GM23338 (cell line): ENCODE data around the gene SLC9A8. TPM values are rescaled to one million over a fixed set of nuclear protein-coding genes. Genes with fewer than 3 reads are reported as not detected.
"Not testable (repeated sequence)": the region's sequence is repeated elsewhere in the genome, so short reads cannot be mapped to it uniquely, and the experiment has no call there.

Experiments
- ATAC-seq: fragments of 200-7000 bp; cut with Tn5 transposase; 3 replicates; pipeline ENCODE4 v1.9.1; 2020
- DNase-seq: peaks from one replicate; pipeline ENCODE4 v3.0.0-alpha.2; 2015; ENCODE audit warnings: low spot score
- H2AFZ ChIP-seq: fragments of 200-600 bp; sonication (generic); 2 replicates; pipeline ENCODE4 v1.8.0; 2016; ENCODE audit warnings: antibody characterized with exemption, mild to moderate bottlenecking, moderate library complexity
- H3F3A ChIP-seq: fragments of 200-600 bp; sonication (generic); replicated peaks from 2 replicates; pipeline ENCODE4 v1.8.0; 2017; ENCODE audit warnings: antibody characterized with exemption, mixed run types, low read depth
- H3K27ac ChIP-seq: fragments of 200-600 bp; sonication (generic); 2 replicates; pipeline ENCODE4 v1.6.1; 2016; ENCODE audit warnings: low read depth
- H3K27me3 ChIP-seq: fragments of 200-600 bp; sonication (generic); 2 replicates; pipeline ENCODE4 v1.8.0; 2016; ENCODE audit warnings: mild to moderate bottlenecking, mixed run types, moderate library complexity; ENCODE audit not compliant: insufficient read depth
- H3K36me3 ChIP-seq: fragments of 200-600 bp; sonication (generic); 2 replicates; pipeline ENCODE4 v1.8.0; 2016; ENCODE audit warnings: mild to moderate bottlenecking; ENCODE audit not compliant: insufficient read depth
- H3K4me1 ChIP-seq: fragments of 200-600 bp; sonication (generic); 2 replicates; pipeline ENCODE4 v1.8.0; 2016; ENCODE audit warnings: mild to moderate bottlenecking, moderate library complexity; ENCODE audit not compliant: insufficient read depth
- H3K4me2 ChIP-seq: fragments of 200-600 bp; sonication (generic); 2 replicates; pipeline ENCODE4 v1.7.1; 2017; ENCODE audit warnings: mixed run types
- H3K4me3 ChIP-seq: fragments of 200-600 bp; sonication (generic); 2 replicates; pipeline ENCODE4 v1.6.1; 2016; ENCODE audit warnings: mixed run types
- H3K79me2 ChIP-seq: fragments of 200-600 bp; sonication (generic); replicated peaks from 2 replicates; pipeline ENCODE4 v1.8.0; 2017; ENCODE audit warnings: mild to moderate bottlenecking; ENCODE audit not compliant: insufficient read depth
- H3K9me2 ChIP-seq: fragments of 200-600 bp; sonication (generic); 2 replicates; pipeline ENCODE4 v1.8.0; 2017; ENCODE audit not compliant: insufficient read depth
- H4K20me1 ChIP-seq: fragments of 200-600 bp; sonication (generic); replicated peaks from 2 replicates; pipeline ENCODE4 v1.8.0; 2017; ENCODE audit warnings: mild to moderate bottlenecking; ENCODE audit not compliant: insufficient read depth
- H3K27ac Mint-ChIP-seq: 2 replicates; pipeline ENCODE4 v1.8.0; 2020; ENCODE audit warnings: inconsistent platforms, mild to moderate bottlenecking, moderate library complexity, mixed read lengths
- H3K27me3 Mint-ChIP-seq: 3 replicates; pipeline ENCODE4 v1.8.0; 2022; ENCODE audit warnings: low read depth, mild to moderate bottlenecking, moderate library complexity, mixed read lengths, inconsistent platforms; ENCODE audit not compliant: insufficient read depth, poor library complexity
- H3K36me3 Mint-ChIP-seq: 3 replicates; pipeline ENCODE4 v1.8.0; 2021; ENCODE audit warnings: low read depth, mild to moderate bottlenecking, inconsistent platforms, moderate library complexity, mixed read lengths
- H3K4me1 Mint-ChIP-seq: 3 replicates; pipeline ENCODE4 v1.8.0; 2020; ENCODE audit warnings: mild to moderate bottlenecking, inconsistent platforms, mixed read lengths
- H3K4me3 Mint-ChIP-seq: 3 replicates; pipeline ENCODE4 v1.8.0; 2021; ENCODE audit warnings: moderate library complexity, mild to moderate bottlenecking, inconsistent platforms, mixed read lengths
- H3K9me3 Mint-ChIP-seq: 3 replicates; pipeline ENCODE4 v1.8.0; 2020; ENCODE audit warnings: moderate library complexity, mild to moderate bottlenecking, inconsistent platforms, mixed read lengths
- CREB1 ChIP-seq: fragments of 250-450 bp; sonication (Bioruptor Pico); IDR thresholded peaks from 2 replicates; pipeline ENCODE4 v1.5.0; 2020; ENCODE audit warnings: low read depth, mild to moderate bottlenecking, moderate library complexity
- CTCF ChIP-seq, 2 experiments: fragments of 200-600 bp in 1 of 2; sonication (generic) in 1 of 2; conservative IDR thresholded peaks; 2 replicates each; pipeline versions ENCODE4 v1.5.1 to v1.6.1; 2016 to 2017; ENCODE audit warnings: antibody characterized with exemption in 2 of 2, low read depth in 2 of 2, mild to moderate bottlenecking in 2 of 2, moderate library complexity in 1 of 2
- ETS1 ChIP-seq: IDR thresholded peaks from 2 replicates; pipeline ENCODE4 v1.6.1; 2016; ENCODE audit warnings: antibody characterized with exemption
- EZH2 ChIP-seq: fragments of 200-600 bp; sonication (generic); IDR thresholded peaks from one replicate; pipeline ENCODE4 v1.8.0; 2017; ENCODE audit warnings: antibody characterized with exemption, mild to moderate bottlenecking, low read depth; ENCODE audit not compliant: unreplicated experiment
- EZH2phosphoT487 ChIP-seq: fragments of 200-600 bp; sonication (generic); IDR thresholded peaks from one replicate; pipeline ENCODE4 v1.8.1; 2018; ENCODE audit warnings: antibody characterized with exemption; ENCODE audit not compliant: unreplicated experiment
- JUNB ChIP-seq: IDR thresholded peaks from one replicate; pipeline ENCODE4 v1.6.1; 2016; ENCODE audit warnings: antibody characterized with exemption; ENCODE audit not compliant: unreplicated experiment
- NANOG ChIP-seq: IDR thresholded peaks from 2 replicates; pipeline ENCODE4 v1.6.1; 2016; ENCODE audit warnings: antibody characterized with exemption, borderline replicate concordance
- POLR2AphosphoS5 ChIP-seq: IDR thresholded peaks from 2 replicates; pipeline ENCODE4 v1.6.1; 2016; ENCODE audit warnings: antibody characterized with exemption, low read depth
- REST ChIP-seq: IDR thresholded peaks from one replicate; pipeline ENCODE4 v1.6.1; 2018; ENCODE audit warnings: antibody characterized with exemption; ENCODE audit not compliant: unreplicated experiment
- STAT1 ChIP-seq: IDR thresholded peaks from one replicate; pipeline ENCODE4 v1.6.1; 2016; ENCODE audit warnings: antibody characterized with exemption; ENCODE audit not compliant: unreplicated experiment
- ZNF114 ChIP-seq: fragments of 250-450 bp; sonication (Bioruptor Pico); IDR thresholded peaks from 2 replicates; pipeline ENCODE4 v1.5.0; 2020; ENCODE audit warnings: mild to moderate bottlenecking, moderate library complexity
- polyA plus RNA-seq: library from polyadenylated mRNA; unstranded; fragments of >200 nt; fragmentation: Nextera tagmentation; extraction: Ambion mirVana; gene quantifications from 2 replicates; pipeline ENCODE4 v1.2.1, GENCODE V29; 2016
- total RNA-seq: library from RNA; depleted of rRNA; stranded (reverse); fragments of >200 nt; shearing (Covaris generic); gene quantifications from 2 replicates; pipeline ENCODE4 v1.2.3, GENCODE V29; 2014

The SLC9A8 gene
- total and polyA plus RNA-seq, 2 experiments from 2014 or later, result 2.6 to 6.4 TPM

DNA sequence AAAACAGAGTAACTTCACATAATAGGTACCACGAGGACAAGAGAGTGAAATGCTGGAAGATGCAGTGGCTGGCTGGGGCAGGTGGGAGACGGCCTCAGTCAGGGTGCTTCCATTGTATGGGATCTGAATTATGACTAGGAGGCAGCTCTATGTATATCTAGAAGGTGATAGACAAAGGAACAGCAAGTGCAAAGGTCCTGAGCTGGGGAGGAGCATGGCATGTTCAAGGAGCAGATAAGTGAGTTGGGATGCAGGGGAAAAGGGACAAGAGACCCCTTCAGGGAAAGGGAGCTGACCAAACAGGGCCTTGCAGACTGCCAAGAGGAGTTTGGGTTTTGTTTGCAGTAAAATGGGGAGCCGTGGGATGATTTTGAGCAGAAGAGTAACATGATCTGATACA, 8.3 kb upstream of the SLC9A8 start:
- Histone ChIP-seq H3K27me3 (no peaks in the 10 kb centered on the region), H3K27ac (no peak overlapping the region), H3F3A (no peaks in the 10 kb centered on the region), H3K36me3 (no peaks in the 10 kb centered on the region), H3K4me3 (no peak overlapping the region), H3K9me2 (no peaks in the 10 kb centered on the region), H3K4me2 (no peak overlapping the region), H3K4me1 (no peaks in the 10 kb centered on the region), H2AFZ (no peak overlapping the region), H4K20me1 (no peaks in the 10 kb centered on the region; the same call in 1 of the 2 replicates), H3K79me2 (no peaks in the 10 kb centered on the region)
- Mint-ChIP-seq H3K36me3 (no peaks in the 10 kb centered on the region), H3K27me3 (peaks cover 7% of the 10 kb centered on the region), H3K27ac (no peak overlapping the region), H3K4me3 (no peak overlapping the region), H3K4me1 (no peaks in the 10 kb centered on the region), H3K9me3 (no peaks in the 10 kb centered on the region; the same call in 2 of the 3 replicates)
- TF ChIP-seq ETS1, result no peak
- no peak for TF ChIP-seq CREB1 (CRISPR knock-in tag)
- TF ChIP-seq JUNB, result no peak
- no peak for TF ChIP-seq ZNF114 (CRISPR knock-in tag)
- TF ChIP-seq NANOG, result no peak
- no peak for TF ChIP-seq STAT1
- DNase-seq (no peak), ATAC-seq (no peak)

- H3K36me3 Mint-ChIP-seq, H3K27me3 Mint-ChIP-seq, H3K27me3 ChIP-seq, H3K27ac Mint-ChIP-seq, H4K20me1 ChIP-seq, DNase-seq, H2AFZ ChIP-seq, H3K4me1 Mint-ChIP-seq, ATAC-seq, H3K9me3 Mint-ChIP-seq, H3K27ac ChIP-seq, H3K4me2 ChIP-seq, H3K4me1 ChIP-seq, H3K9me2 ChIP-seq, H3K36me3 ChIP-seq, H3F3A ChIP-seq, H3K4me3 ChIP-seq, H3K79me2 ChIP-seq, H3K4me3 Mint-ChIP-seq: not testable (repeated sequence)
Measured at GRCh38 chr20:49805224-49805876, 7.3 kb upstream of the SLC9A8 start.

- no peak overlapping the region for H3K4me2 ChIP-seq
- no peaks in the 10 kb centered on the region for H3K9me2 ChIP-seq
- H4K20me1 ChIP-seq, result no peaks in the 10 kb centered on the region; the same call in 1 of the 2 replicates
- no peaks in the 10 kb centered on the region; the same call in 2 of the 3 replicates for H3K36me3 Mint-ChIP-seq
- H3F3A ChIP-seq, result peaks cover 7% of the 10 kb centered on the region; the same call in 1 of the 2 replicates
- no peak overlapping the region for H3K4me3 Mint-ChIP-seq
- H3K36me3 ChIP-seq, result no peaks in the 10 kb centered on the region
- H3K27me3 Mint-ChIP-seq, result peaks cover 9% of the 10 kb centered on the region
- DNase-seq (no peak), ATAC-seq (no peak)
- peaks cover 14% of the 10 kb centered on the region for H3K4me1 Mint-ChIP-seq
- no peak overlapping the region for H3K27ac Mint-ChIP-seq
- no peaks in the 10 kb centered on the region; the same call in 1 of the 2 replicates for H3K79me2 ChIP-seq
- no peaks in the 10 kb centered on the region; the same call in 2 of the 3 replicates for H3K9me3 Mint-ChIP-seq
- H3K4me3 ChIP-seq, result no peak overlapping the region
- H3K27me3 ChIP-seq, result no peaks in the 10 kb centered on the region
- H2AFZ ChIP-seq, result no peak overlapping the region
- H3K4me1 ChIP-seq, result peaks cover 13% of the 10 kb centered on the region
- no peak overlapping the region for H3K27ac ChIP-seq
- TF ChIP-seq EZH2phosphoT487 (no peak), CREB1 (CRISPR knock-in tag) (no peak), JUNB (no peak), POLR2AphosphoS5 (no peak), ETS1 (no peak), REST (no peak), EZH2 (no peak), CTCF (conservative IDR thresholded peaks at IDR 0.05; ENCODE audit: low read depth in 2 of 2) (no peak)
Measured at GRCh38 chr20:49808753-49809152, 3.9 kb upstream of the SLC9A8 start.
